ENCODE data around the gene LNPK.
"Not testable (repeated sequence)": the region's sequence is repeated elsewhere in the genome, so short reads cannot be mapped to it uniquely, and the experiment has no call there.

LNPK gene

GRCh38 chr2:175973373-175973772 is 28.7 kb downstream of the LNPK start:
- no peak for DNase-seq (ENCODE audit: low read depth)

- DNase-seq (ENCODE audit: low read depth), result no peak
These were observed 35.2 kb downstream of the LNPK start for GRCh38 chr2:175966839-175967238.

GRCh38 chr2:175965773-175966172 is 36.3 kb downstream of the LNPK start:
- no peak for DNase-seq (ENCODE audit: low read depth)

GRCh38 chr2:175964195-175964594 is 37.9 kb downstream of the LNPK start:
- DNase-seq (ENCODE audit: low read depth), result no peak

GRCh38 chr2:175963171-175963570 is 38.9 kb downstream of the LNPK start:
- DNase-seq (ENCODE audit: low read depth), result not testable (repeated sequence)

GRCh38 chr2:175957845-175958244 is 44.2 kb downstream of the LNPK start:
- no peak for DNase-seq (ENCODE audit: low read depth)

- DNase-seq (ENCODE audit: low read depth), result no peak
These were observed 46.9 kb downstream of the LNPK start for GRCh38 chr2:175955136-175955535.

- no peak for DNase-seq (ENCODE audit: low read depth)
These were observed 51.6 kb downstream of the LNPK start for GRCh38 chr2:175950512-175950911.

GRCh38 chr2:175948191-175948590 is 53.9 kb downstream of the LNPK start:
- DNase-seq (ENCODE audit: low read depth), result no peak

- DNase-seq (ENCODE audit: low read depth), result no peak
These were observed 55.0 kb downstream of the LNPK start for GRCh38 chr2:175947073-175947472.

- DNase-seq (ENCODE audit: low read depth), result no peak
These were observed 60.4 kb downstream of the LNPK start for GRCh38 chr2:175941699-175942098.

GRCh38 chr2:175937216-175937615 is 64.9 kb downstream of the LNPK start:
- DNase-seq (ENCODE audit: low read depth), result no peak

- no peak for DNase-seq (ENCODE audit: low read depth)
These were observed 66.5 kb downstream of the LNPK start for GRCh38 chr2:175935289-175936181.

GRCh38 chr2:175932675-175933074 is 69.4 kb downstream of the LNPK start:
- DNase-seq (ENCODE audit: low read depth), result no peak

GRCh38 chr2:175931805-175932204 is 70.3 kb downstream of the LNPK start:
- no peak for DNase-seq (ENCODE audit: low read depth)

GRCh38 chr2:175930504-175930903 is 71.6 kb downstream of the LNPK start:
- no peak for DNase-seq (ENCODE audit: low read depth)

GRCh38 chr2:175929850-175930249 is 72.2 kb downstream of the LNPK start:
- no peak for DNase-seq (ENCODE audit: low read depth)

- DNase-seq (ENCODE audit: low read depth), result no peak
These were observed 75.8 kb downstream of the LNPK start for GRCh38 chr2:175926272-175926671.

GRCh38 chr2:175922160-175922559 is 79.9 kb downstream of the LNPK start:
- DNase-seq (ENCODE audit: low read depth), result no peak

- DNase-seq (ENCODE audit: low read depth), result no peak
These were observed 83.1 kb downstream of the LNPK start for GRCh38 chr2:175918935-175919334.

- no peak for DNase-seq (ENCODE audit: low read depth)
These were observed 87.2 kb downstream of the LNPK start for GRCh38 chr2:175914846-175915245.

GRCh38 chr2:175913849-175914743 is 88.0 kb downstream of the LNPK start:
- DNase-seq (ENCODE audit: low read depth), result not testable (repeated sequence)

GRCh38 chr2:175913267-175913666 is 88.8 kb downstream of the LNPK start:
- DNase-seq (ENCODE audit: low read depth), result not testable (repeated sequence)
